ENCODE results near the gene ARHGEF10L.

ARHGEF10L gene

DNA sequence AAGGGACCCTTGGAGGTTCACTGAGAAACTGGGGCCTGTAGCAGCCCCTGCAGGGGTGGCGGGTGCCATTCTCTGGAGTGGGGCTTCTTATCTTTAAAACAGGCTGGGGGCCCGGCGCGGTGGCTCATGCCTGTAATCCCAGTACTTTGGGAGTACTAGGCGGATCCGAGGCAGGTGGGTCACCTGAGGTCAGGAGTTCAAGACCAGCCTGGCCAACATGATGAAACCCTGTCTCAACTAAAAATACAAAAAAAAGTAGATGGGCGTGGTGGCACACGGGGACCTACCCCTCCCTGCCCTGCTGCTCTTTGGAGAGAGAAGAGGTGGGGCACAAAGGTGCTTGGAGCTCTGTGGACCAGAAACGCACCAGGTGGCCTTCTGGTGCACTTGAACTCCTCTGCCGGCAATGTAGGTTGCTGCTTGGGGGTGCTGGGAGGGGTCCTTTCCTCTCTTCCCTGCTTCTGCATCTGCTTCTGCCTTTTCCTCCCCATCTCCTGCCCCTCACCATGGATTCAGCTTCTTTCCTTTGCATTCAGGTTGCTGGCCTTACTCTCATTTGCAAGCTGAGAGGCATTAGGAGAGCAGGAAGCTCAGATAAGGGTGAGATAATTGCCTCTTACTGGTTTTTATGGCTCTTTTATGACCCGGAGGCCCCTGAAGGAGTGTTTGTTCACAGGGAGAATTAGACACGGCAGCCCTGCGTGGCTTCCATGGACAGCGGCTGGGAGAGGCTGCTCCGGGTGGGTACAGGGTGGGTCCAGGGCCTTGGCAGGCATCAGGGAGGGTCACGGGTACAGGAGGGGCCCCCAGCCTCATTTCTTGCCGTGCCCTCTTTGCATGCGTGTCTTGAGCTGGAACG, 57.4 kb downstream of the ARHGEF10L start (continued):
- no peak for TF ChIP-seq ZNF658 (tag by site-specific recombination; IDR thresholded peaks at IDR 0.05)
- peak; percentile 92 for TF ChIP-seq GLIS1 (tag by site-specific recombination; IDR thresholded peaks at IDR 0.05)
- no peak for TF ChIP-seq ZNF768 (tag by site-specific recombination; IDR thresholded peaks at IDR 0.05)
- no peak for TF ChIP-seq SP2 (tag by site-specific recombination; IDR thresholded peaks at IDR 0.05)
- TF ChIP-seq, protein P1, sequence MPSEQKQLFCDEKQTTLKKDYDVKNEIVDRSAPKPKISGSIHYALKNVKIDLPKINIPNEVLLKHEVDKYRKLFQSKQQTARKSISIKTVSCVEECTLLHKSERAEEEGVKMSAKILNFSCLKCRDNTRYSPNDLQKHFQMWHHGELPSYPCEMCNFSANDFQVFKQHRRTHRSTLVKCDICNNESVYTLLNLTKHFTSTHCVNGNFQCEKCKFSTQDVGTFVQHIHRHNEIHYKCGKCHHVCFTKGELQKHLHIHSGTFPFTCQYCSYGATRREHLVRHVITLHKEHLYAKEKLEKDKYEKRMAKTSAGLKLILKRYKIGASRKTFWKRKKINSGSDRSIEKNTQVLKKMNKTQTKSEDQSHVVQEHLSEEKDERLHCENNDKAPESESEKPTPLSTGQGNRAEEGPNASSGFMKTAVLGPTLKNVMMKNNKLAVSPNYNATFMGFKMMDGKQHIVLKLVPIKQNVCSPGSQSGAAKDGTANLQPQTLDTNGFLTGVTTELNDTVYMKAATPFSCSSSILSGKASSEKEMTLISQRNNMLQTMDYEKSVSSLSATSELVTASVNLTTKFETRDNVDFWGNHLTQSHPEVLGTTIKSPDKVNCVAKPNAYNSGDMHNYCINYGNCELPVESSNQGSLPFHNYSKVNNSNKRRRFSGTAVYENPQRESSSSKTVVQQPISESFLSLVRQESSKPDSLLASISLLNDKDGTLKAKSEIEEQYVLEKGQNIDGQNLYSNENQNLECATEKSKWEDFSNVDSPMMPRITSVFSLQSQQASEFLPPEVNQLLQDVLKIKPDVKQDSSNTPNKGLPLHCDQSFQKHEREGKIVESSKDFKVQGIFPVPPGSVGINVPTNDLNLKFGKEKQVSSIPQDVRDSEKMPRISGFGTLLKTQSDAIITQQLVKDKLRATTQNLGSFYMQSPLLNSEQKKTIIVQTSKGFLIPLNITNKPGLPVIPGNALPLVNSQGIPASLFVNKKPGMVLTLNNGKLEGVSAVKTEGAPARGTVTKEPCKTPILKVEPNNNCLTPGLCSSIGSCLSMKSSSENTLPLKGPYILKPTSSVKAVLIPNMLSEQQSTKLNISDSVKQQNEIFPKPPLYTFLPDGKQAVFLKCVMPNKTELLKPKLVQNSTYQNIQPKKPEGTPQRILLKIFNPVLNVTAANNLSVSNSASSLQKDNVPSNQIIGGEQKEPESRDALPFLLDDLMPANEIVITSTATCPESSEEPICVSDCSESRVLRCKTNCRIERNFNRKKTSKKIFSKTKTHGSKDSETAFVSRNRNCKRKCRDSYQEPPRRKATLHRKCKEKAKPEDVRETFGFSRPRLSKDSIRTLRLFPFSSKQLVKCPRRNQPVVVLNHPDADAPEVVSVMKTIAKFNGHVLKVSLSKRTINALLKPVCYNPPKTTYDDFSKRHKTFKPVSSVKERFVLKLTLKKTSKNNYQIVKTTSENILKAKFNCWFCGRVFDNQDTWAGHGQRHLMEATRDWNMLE (tag by site-specific recombination; conservative IDR thresholded peaks at IDR 0.05; ENCODE audit: low read depth), result no peak
- TF ChIP-seq, protein P2, sequence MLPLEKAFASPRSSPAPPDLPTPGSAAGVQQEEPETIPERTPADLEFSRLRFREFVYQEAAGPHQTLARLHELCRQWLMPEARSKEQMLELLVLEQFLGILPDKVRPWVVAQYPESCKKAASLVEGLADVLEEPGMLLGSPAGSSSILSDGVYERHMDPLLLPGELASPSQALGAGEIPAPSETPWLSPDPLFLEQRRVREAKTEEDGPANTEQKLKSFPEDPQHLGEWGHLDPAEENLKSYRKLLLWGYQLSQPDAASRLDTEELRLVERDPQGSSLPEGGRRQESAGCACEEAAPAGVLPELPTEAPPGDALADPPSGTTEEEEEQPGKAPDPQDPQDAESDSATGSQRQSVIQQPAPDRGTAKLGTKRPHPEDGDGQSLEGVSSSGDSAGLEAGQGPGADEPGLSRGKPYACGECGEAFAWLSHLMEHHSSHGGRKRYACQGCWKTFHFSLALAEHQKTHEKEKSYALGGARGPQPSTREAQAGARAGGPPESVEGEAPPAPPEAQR (tag by site-specific recombination; IDR thresholded peaks at IDR 0.05), result no peak
- peak; percentile 72; the same call in 1 of the 2 replicates for TF ChIP-seq HOXD13 (CRISPR knock-in tag; IDR thresholded peaks at IDR 0.05; ENCODE audit: borderline replicate concordance)
- TF ChIP-seq ZNF133 (tag by site-specific recombination; IDR thresholded peaks at IDR 0.05), result no peak
- no peak for TF ChIP-seq SALL2 (tag by site-specific recombination; IDR thresholded peaks at IDR 0.05; ENCODE audit: borderline replicate concordance)
- TF ChIP-seq ZNF324 (tag by site-specific recombination; IDR thresholded peaks at IDR 0.05), result no peak
- TF ChIP-seq ZNF239 (tag by site-specific recombination; IDR thresholded peaks at IDR 0.05), result no peak
- no peak for TF ChIP-seq ZNF140 (tag by site-specific recombination; IDR thresholded peaks at IDR 0.05)
- no peak for TF ChIP-seq ZNF473 (tag by site-specific recombination; IDR thresholded peaks at IDR 0.05)
- no peak for TF ChIP-seq ZNF202 (tag by site-specific recombination; IDR thresholded peaks at IDR 0.05; ENCODE audit: borderline replicate concordance)
- TF ChIP-seq ZNF155 (tag by site-specific recombination; IDR thresholded peaks at IDR 0.05), result no peak
- TF ChIP-seq ZNF394 (tag by site-specific recombination; IDR thresholded peaks at IDR 0.05; ENCODE audit: borderline replicate concordance), result peak; percentile 68; the same call in 1 of the 2 replicates
- no peak for TF ChIP-seq SCRT2 (tag by site-specific recombination; IDR thresholded peaks at IDR 0.05)
- peak; percentile 43 for TF ChIP-seq ZNF341 (tag by site-specific recombination; IDR thresholded peaks at IDR 0.05; ENCODE audit: low read depth)
- no peak; the same call in 1 of the 2 replicates for TF ChIP-seq GLI2 (tag by site-specific recombination; IDR thresholded peaks at IDR 0.05; ENCODE audit: borderline replicate concordance, low read depth)
- TF ChIP-seq, protein P3, sequence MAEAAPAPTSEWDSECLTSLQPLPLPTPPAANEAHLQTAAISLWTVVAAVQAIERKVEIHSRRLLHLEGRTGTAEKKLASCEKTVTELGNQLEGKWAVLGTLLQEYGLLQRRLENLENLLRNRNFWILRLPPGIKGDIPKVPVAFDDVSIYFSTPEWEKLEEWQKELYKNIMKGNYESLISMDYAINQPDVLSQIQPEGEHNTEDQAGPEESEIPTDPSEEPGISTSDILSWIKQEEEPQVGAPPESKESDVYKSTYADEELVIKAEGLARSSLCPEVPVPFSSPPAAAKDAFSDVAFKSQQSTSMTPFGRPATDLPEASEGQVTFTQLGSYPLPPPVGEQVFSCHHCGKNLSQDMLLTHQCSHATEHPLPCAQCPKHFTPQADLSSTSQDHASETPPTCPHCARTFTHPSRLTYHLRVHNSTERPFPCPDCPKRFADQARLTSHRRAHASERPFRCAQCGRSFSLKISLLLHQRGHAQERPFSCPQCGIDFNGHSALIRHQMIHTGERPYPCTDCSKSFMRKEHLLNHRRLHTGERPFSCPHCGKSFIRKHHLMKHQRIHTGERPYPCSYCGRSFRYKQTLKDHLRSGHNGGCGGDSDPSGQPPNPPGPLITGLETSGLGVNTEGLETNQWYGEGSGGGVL (tag by site-specific recombination; IDR thresholded peaks at IDR 0.05), result peak; percentile 94
- no peak for TF ChIP-seq ZNF571 (tag by site-specific recombination; IDR thresholded peaks at IDR 0.05)
- TF ChIP-seq, protein P4, sequence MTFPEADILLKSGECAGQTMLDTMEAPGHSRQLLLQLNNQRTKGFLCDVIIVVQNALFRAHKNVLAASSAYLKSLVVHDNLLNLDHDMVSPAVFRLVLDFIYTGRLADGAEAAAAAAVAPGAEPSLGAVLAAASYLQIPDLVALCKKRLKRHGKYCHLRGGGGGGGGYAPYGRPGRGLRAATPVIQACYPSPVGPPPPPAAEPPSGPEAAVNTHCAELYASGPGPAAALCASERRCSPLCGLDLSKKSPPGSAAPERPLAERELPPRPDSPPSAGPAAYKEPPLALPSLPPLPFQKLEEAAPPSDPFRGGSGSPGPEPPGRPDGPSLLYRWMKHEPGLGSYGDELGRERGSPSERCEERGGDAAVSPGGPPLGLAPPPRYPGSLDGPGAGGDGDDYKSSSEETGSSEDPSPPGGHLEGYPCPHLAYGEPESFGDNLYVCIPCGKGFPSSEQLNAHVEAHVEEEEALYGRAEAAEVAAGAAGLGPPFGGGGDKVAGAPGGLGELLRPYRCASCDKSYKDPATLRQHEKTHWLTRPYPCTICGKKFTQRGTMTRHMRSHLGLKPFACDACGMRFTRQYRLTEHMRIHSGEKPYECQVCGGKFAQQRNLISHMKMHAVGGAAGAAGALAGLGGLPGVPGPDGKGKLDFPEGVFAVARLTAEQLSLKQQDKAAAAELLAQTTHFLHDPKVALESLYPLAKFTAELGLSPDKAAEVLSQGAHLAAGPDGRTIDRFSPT (tag by site-specific recombination; IDR thresholded peaks at IDR 0.05), result peak; percentile 93
- TF ChIP-seq ZNF404 (tag by site-specific recombination; IDR thresholded peaks at IDR 0.05), result no peak
- TF ChIP-seq ZNF24 (tag by site-specific recombination; IDR thresholded peaks at IDR 0.05), result peak; percentile 87; the same call in 1 of the 2 replicates
- TF ChIP-seq IKZF3 (tag by site-specific recombination; IDR thresholded peaks at IDR 0.05), result peak; percentile 99
- no peak for TF ChIP-seq ZNF548 (tag by site-specific recombination; IDR thresholded peaks at IDR 0.05)
- no peak for TF ChIP-seq ZFP3 (tag by site-specific recombination; IDR thresholded peaks at IDR 0.05; ENCODE audit: low read depth)
- TF ChIP-seq, protein P5, sequence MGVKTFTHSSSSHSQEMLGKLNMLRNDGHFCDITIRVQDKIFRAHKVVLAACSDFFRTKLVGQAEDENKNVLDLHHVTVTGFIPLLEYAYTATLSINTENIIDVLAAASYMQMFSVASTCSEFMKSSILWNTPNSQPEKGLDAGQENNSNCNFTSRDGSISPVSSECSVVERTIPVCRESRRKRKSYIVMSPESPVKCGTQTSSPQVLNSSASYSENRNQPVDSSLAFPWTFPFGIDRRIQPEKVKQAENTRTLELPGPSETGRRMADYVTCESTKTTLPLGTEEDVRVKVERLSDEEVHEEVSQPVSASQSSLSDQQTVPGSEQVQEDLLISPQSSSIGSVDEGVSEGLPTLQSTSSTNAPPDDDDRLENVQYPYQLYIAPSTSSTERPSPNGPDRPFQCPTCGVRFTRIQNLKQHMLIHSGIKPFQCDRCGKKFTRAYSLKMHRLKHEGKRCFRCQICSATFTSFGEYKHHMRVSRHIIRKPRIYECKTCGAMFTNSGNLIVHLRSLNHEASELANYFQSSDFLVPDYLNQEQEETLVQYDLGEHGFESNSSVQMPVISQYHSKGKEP (tag by site-specific recombination; IDR thresholded peaks at IDR 0.05), result peak; percentile 95
